Mammary epithelial cell (primary cell): Measurements from ENCODE around the gene TTLL11.

ENCODE experiments used
- EZH2 ChIP-seq: IDR thresholded peaks from 2 replicates; pipeline ENCODE4 v1.6.1; 2012; ENCODE audit warnings: low read length, inconsistent platforms, borderline replicate concordance
- TF ChIP-seq, protein P1 (sequence below), 2 donors: IDR thresholded peaks in 1 of 2; conservative IDR thresholded peaks in 1 of 2; 2 replicates each; pipeline ENCODE4 v1.5.1; 2011 to 2012; ENCODE audit warnings: inconsistent platforms in 2 of 2, low read length in 2 of 2, mild to moderate bottlenecking in 2 of 2, control low read depth in 1 of 2, low read depth in 1 of 2; ENCODE audit not compliant: insufficient read depth in 1 of 2; ENCODE audit errors: extremely low read depth in 1 of 2

DNA sequence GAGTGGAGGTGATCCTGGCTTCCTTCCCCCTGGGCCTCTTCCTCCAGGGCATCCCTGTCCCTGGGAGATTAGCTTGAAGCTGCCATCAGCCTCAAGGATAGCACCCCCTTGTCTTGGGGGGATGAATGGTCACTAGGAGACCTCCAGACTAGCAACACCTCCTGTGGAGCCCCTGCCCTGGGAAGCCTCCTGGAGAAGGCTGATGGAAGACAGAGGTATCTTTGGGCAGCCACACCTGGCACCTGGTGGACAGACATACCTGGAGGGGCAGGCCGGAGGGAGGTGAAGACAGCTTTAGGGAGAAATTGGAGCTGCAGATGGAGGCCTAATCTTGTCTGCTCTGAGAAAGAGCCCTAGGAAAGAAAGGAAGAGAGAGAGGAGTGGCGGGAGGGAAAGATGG lies 9.0 kb upstream of the TTLL11 start:
- TF ChIP-seq, protein P1, sequence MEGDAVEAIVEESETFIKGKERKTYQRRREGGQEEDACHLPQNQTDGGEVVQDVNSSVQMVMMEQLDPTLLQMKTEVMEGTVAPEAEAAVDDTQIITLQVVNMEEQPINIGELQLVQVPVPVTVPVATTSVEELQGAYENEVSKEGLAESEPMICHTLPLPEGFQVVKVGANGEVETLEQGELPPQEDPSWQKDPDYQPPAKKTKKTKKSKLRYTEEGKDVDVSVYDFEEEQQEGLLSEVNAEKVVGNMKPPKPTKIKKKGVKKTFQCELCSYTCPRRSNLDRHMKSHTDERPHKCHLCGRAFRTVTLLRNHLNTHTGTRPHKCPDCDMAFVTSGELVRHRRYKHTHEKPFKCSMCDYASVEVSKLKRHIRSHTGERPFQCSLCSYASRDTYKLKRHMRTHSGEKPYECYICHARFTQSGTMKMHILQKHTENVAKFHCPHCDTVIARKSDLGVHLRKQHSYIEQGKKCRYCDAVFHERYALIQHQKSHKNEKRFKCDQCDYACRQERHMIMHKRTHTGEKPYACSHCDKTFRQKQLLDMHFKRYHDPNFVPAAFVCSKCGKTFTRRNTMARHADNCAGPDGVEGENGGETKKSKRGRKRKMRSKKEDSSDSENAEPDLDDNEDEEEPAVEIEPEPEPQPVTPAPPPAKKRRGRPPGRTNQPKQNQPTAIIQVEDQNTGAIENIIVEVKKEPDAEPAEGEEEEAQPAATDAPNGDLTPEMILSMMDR (conservative IDR thresholded peaks at IDR 0.05 in 1 of 2, IDR thresholded peaks at IDR 0.05 in 1 of 2; ENCODE audit: extremely low read depth in 1 of 2, insufficient read depth in 1 of 2, low read depth in 1 of 2, low read length in 2 of 2): no peak
- TF ChIP-seq EZH2: no peak
